Glomerular endothelial cell (primary cell): ENCODE measurements around the gene CHCHD3. TPM values are rescaled to one million over a fixed set of nuclear protein-coding genes. Genes with fewer than 3 reads are reported as not detected.
"Not testable (repeated sequence)": the region's sequence is repeated elsewhere in the genome, so short reads cannot be mapped to it uniquely, and the experiment has no call there.

Source experiments
- DNase-seq: peaks from one replicate; pipeline ENCODE4 v3.0.0-alpha.2; 2011; ENCODE audit warnings: low read depth, low spot score; ENCODE audit errors: extremely low read depth
- total RNA-seq: library from RNA; depleted of rRNA; stranded (reverse); fragments of >200 nt; gene quantifications from 2 replicates; pipeline ENCODE4 v1.2.3, GENCODE V29; 2015

The CHCHD3 gene
- total RNA-seq, 1 donor from 2014 or later: 42.5 TPM

DNA sequence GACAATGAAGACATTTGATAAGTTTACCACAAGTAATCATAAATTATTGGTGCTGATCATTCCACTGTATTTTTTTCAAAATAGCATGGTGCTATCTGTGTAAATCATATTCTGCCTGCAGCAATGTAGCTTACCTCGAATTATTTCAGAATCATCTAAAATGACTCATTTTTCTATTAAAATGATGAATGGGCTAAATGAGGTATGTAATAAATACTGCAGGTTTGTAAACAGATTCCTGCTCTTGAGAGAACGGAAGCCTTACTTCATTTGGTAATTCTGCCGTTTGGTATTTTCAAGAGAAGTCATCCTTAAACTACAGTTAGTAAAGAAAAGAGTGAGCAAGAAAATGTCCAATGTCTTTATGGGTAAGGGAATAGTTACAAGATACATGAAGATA, 115.9 kb downstream of the CHCHD3 start:
- DNase-seq: no peak

DNA sequence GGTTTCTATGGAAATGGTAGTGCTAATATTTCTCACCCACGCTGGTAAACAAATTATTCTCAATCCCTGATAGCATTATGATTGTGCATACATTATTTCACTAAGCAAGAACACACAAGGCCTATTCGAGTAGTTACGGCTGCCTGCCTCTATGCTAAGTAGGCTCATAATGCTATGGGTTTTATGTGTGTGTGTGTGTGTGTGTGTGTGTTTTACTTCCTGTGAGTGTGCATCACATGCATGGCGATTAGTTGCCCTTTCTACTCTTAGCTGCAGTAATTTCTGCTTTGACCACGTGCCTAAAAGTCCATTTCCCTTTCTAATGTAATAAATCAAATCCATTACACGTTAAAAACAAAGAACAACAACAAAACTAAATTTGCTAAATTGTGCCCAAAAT, 117.0 kb downstream of the CHCHD3 start:
- DNase-seq: peak; percentile 3

DNA sequence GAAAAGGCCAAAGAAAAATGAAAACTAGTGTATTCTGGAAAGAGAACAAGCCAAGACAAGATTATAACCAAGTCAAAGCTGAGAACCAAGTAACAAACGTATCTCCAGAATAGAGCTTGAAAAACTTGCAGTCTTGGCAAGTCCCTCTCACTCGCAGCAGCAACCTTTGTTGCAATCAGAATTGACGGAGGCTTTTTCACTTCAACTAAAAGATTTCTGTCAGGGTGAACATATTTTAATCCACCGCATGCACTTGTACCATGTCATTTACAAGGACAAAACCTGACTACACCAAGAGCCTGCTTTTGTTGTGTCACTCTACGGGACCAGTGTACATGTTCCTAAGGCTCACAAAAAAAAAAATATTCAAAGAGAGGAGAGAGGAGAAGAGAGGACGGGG, 122.0 kb downstream of the CHCHD3 start:
- no peak for DNase-seq

DNA sequence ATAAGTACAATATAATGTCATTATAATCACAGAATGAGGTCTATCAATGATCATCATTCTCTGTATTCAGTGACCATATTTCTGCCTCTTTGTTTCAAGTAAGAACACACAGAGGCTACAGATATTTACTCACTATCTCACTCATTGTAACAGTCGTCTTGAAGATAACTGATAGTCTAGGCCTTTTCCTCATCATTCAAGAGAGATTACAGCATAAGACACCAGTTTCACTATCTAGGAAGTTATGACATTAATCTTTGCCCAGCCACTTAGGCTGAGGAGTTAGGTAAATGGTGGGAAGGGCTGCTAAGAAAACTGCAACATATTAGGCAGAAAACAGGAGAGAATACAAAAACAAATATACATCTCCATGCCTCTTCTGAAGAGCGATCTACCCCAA, 125.3 kb downstream of the CHCHD3 start:
- no peak for DNase-seq

DNA sequence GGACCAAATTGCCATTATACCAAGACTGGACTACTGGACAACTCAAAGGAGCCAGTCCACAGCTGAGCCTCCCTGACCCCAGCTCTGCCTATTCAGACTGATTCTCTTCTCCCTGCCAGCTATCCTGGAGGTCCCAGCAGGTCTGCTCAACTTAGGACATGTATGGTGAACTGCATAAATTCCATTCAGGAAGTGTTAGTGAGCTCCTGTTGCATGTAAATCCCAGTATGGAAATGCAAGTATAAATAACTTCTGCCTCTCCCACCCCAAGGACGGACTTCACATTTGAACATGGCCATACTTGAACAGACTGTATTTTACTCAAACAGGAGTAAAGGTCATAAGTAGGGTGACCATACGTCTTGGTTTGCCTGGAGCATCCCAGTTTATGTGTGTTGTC, 128.4 kb downstream of the CHCHD3 start:
- DNase-seq: no peak

DNA sequence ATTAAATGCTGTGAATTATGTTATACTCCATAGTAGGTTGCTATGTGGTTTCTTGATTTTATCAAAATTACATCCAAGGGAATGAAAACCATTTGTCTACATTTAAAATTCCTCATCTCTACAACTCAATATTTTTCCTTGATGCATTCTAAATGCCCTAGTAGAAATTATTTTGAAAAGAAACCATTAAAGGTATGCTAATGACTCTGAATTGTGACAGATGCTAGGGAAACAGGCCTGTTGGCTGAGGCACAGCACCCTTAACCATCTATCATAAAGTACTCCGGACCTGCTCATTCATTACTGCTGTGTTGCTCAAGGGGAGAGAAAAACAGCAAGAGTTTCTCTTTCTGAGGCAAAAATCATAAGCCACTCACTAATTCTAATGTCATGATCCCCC, 131.2 kb downstream of the CHCHD3 start:
- no peak for DNase-seq

DNA sequence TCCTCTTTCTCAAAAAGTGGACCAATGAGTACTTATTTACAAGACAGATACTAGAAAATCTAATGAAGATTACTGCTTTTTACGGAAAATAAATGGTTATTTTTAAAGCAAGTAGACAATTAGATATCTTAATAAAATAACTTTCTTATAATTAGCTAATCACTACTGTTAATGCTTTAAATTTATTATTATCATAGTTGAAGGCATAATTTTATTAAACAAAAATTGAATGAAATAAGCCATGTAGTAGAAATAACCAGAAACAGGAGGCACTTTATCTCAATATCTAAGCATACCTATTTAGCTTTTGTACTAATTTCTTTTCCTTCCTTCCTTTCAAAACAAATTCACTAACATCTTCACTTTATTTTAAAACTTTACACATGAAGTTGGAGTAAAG, 134.9 kb downstream of the CHCHD3 start:
- no peak for DNase-seq

DNA sequence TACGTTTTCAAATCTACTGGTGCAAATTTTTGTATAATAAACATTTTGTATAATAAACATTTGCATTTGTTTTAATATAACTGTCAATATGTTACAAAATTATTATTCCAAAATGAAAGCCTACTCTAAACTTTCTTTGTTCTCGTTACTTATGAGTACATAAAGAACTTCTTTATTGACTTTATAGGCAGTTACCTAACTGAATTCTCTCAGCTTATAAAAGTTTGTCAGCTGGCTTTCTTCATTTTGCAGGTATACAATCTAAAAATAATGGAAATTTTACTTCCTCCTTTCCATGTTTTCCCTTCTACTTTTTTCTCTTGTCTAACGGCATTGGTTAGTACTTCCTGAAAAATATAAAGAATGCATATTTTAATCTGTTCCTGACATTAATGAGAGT, 137.1 kb downstream of the CHCHD3 start:
- DNase-seq: no peak

DNA sequence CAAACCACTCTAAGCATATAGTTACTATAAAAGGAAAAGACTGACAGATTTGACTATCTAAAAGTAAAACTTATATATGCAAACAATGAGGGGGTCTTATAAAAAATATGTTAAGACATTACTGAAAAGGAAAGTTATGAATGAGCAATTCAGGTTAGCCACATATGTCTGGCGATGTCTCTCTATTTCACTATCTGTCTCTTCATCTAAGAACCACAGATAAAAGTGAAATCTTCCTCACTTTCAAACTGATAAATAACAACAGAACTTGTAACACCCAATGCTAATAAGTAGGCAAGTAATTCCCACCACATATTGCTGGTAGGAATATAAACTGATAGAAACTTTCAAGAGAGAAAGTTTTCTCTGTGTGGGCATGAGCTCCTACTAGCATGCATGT, 138.2 kb downstream of the CHCHD3 start:
- no peak for DNase-seq

DNA sequence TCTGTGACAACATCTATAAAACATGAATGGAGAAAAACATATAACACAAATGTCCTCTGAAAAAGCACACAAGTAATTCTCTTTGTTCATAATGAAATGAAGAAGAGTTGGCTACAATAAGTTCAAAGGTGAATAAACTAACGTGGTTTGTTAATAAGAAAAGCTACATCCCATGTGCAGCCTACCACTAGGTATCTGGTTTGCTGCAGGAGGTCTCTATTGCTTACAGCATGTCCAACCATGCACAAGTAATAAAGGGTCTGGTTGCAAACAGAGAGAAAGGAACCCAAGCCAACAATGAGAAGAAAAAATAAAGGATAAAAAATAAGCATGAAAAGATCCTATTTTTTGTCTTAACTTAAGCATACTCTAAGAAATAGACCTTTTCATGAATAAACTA, 139.2 kb downstream of the CHCHD3 start:
- no peak for DNase-seq

DNA sequence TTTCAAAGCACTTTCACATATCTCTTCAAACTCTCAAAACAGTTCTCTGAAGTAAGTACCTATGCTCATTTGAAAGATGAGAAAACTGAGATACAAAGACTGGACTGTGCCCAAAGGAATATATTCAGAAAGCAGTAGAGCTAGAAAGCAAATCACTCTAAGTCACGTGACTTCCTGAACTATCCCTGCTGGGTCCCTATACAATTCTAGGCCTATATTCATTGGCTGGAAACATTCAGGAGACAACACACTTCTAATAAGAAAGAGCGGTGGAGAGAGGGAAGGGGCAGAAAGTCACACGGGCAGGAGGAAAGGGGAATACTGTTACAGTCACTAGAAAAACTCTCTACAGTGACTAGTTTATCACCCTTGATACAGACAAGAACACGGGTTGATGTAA, 140.0 kb downstream of the CHCHD3 start:
- no peak for DNase-seq

DNA sequence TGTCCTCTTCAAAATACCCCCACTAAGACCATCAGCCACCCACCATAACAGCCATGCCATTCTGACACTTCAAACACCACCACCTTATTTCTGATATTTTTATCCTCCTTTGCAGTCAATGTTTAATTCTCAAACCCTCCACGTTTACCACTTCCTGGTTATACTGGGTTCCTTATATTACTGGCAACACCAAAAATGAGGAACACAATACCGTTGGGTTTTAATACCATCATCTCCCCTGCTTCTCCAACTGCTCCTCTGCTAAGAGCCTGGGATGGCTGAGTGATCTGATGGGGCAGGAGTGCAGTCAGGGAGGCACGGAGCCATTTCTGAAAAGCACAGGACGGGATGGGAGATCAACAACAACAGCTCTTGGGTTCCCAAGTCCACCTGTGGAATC, 140.5 kb downstream of the CHCHD3 start:
- DNase-seq: no peak

DNA sequence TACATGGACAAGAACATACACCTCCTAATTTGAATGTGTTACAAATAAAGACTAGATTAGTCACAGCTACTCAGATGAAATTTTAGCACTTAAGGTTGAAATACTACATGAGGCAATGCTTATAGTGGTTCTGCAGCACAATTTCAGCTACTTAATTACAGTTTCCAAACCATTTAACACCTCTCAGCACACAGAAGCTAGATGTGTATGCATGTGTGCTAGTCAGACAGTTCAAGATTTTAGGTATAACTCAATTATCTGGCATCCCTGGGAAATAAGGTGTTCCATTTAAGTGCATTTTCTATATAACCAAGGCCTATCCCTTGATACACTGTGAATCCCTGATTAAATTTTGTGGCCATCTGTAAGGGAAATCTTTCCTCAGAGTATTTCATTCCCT, 141.8 kb downstream of the CHCHD3 start:
- DNase-seq: no peak

DNA sequence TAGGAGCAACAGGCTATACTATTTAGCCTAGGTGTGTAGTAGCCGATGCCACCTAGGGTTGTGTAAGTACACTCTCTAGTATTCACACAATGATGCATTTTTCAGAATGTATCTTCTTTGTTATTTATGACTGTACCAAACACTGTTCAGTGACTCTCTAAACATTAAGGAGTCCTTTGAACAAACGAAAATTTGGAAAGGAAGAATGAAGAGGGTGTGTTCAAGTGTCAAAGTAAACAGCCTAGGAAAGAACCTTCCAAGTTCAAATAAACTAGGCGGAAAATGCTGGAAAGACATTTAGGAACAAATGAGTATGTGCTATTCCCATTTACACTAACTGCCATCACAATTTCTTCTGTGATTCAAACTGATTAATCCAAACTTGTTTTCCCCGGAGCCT, 142.4 kb downstream of the CHCHD3 start:
- DNase-seq: no peak

DNA sequence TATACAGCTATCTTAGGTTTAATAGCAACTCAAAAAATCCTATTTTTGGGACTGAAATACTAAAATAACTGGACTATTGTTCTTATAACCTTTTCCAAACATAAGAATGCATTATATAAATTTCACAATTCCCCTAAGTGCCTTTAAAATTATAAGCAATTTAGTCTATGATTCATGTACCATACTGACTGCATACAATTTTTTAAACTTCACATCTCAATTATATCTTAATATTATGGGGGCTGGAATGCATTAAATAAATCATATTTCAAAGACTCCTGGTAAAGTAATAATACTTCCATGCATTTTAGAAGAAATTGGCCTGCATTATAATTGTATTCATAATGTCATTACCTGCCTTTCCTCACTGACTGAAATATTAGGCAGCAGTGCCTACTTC, 144.6 kb downstream of the CHCHD3 start:
- DNase-seq: no peak

DNA sequence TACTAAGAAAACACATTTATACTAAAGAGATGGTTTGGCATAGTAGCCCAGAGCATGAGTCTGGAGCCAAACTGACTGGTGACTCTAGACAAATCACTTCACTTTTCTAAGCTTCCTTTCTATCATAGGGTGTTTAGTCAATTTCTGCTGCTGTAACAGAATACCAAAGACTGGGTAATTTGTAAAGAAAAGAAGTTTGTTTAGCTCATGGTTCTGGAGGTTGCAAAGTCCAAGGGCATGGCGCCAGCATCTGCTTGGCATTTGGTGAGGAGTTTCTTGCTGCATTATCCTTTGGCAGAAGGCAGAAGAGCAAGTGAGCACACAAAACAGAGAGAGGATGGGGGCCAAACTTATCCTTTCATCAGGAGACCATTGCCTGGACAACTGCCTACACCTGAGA, 146.3 kb downstream of the CHCHD3 start:
- DNase-seq: no peak

DNA sequence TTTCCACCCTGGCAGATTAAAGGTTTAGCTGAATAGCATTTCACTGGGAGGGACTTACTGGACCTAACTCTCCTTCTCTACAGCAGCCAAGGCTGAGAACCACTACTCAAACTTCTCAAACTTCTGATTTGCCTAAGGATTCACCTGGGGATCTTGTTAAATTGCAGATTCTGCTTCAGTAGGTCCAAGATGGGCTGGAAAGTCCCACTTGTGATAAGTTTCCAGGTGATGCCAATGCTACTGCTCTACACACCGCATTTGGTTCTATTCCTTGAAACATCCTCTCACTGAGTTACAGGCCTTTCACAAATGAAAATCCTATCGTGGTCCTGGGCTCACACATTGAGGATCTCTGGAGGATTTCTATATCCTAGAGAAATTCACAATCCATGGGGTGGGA, 147.9 kb downstream of the CHCHD3 start:
- DNase-seq: no peak

DNA sequence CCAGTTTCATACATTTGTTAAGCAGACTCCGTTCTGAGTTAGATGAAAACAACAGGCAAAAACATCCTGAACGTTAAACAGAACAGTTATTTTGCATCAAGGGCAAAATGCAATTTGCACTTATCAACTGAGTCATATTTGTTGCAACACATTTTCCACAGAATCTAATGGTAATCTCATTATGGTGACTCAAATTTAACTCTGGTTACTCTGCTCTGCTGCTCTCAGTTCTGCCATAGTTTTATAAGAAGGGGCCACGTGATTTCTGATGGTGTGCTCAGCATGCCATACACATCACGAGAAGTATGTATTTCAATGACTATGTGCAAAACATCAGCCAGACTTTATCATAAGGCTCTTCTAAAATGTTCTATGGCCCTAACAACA, 148.8 kb downstream of the CHCHD3 start:
- no peak for DNase-seq

DNA sequence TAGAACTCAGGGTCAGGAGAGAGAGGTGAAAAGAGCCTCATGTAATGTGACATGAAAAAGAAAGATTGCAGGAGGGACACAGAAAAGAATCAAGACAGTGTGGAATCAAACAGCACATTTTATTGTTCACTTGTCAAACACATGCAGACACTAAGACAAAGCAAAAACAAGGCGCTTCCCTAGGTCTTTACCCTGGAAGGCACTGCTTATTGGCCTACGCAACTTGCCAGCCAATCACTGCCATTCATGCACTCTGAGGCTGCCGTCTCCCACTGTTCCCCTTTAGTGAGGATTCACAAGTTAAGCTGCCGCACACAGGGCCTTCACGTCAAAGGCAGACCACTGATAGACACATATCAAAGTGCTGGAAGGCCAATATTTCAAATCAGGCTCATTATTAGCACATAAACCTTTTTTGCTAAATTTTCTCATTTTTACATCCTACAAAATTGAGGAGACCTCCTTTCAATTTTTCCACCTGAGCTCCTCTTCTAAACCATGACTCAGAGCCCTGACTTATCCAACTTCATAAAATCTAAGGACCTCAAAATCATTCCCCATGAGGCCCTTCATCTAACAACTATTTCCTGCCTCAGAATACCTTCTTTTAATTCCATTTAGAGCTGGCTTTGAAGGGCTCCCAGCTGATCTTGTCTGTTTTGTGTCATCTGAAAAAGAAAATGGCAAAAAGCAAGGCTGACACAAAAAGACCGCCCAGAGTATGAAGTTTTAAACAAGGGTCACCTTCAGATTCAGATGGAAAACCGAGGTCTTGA, 149.4 kb downstream of the CHCHD3 start:
- DNase-seq: no peak

DNA sequence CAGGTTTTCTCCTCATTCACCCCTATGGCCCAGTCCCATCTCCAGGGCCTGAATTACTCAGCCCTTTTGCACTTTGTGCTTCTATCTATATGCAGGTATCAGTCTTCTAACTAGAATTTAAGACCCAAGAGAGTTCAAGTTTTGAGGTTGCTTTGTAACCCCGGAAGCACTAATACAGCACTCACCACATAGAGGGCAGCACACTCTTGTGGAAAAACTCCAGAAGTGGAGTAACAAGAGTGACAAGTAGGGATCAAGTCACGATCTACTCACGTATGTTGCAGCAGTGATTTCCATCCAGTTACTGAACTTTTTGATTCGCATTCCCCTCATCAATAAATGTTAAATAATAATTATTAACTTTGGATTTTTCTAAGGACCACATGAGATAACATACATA, 151.0 kb downstream of the CHCHD3 start:
- no peak for DNase-seq

DNA sequence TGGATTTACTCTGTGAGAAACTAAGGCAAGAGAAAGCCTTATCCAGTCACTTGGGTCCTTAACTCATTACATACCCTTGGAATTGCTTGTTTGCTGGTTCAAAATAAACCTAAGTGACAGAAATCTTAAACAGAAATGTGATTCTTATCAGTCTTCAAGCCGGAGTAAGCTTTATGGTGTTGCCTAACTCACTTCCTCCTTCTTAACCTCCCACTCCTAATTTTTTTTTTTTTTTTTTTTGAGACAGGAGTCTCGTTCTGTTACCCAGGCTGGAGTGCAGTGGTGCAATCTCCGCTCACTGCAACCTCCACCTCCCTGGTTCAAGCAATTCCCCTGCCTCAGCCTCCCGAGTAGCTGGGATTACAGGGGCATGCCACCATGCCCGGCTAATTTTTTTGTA, 151.9 kb downstream of the CHCHD3 start:
- not testable (repeated sequence) for DNase-seq

DNA sequence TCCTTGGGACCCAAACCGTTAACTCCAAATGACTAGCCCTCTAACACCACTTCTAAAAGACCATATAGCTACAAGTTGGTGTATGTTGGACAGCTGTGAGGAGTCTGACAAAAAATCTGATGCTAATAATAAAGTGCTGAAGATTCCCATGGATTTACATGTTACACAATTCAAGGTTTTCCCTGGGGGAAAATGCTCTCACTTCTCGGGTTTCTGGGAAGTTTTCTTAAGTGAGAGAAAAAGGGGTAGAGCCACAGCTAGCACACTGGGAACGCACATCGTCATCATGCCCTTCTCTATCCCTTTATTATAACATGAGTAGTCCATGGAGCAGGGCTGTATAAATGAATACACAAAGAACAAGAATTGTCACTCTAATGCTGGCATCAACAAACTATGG, 162.1 kb downstream of the CHCHD3 start:
- no peak for DNase-seq

DNA sequence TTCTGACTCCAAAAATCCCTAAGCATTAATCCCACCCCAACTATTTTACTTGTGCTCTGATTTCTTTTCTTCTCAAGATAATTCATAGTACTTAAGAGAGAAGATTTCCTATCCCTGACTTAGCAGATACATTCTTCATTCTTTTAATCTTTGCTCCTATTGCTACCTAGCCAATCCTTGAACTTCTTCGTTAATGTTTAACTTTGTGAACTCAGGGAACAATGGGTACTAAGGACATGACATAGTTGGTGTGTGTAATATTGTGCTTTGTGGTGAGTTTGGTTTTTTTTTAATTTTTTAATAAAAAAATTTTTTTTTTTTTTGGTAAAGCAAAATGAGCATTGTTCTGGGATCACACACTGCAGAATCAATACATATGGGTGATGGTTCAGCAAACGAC, 166.2 kb downstream of the CHCHD3 start:
- DNase-seq: no peak
